ENCODE results near the gene ANKRD34A.

- TF ChIP-seq, protein P1, sequence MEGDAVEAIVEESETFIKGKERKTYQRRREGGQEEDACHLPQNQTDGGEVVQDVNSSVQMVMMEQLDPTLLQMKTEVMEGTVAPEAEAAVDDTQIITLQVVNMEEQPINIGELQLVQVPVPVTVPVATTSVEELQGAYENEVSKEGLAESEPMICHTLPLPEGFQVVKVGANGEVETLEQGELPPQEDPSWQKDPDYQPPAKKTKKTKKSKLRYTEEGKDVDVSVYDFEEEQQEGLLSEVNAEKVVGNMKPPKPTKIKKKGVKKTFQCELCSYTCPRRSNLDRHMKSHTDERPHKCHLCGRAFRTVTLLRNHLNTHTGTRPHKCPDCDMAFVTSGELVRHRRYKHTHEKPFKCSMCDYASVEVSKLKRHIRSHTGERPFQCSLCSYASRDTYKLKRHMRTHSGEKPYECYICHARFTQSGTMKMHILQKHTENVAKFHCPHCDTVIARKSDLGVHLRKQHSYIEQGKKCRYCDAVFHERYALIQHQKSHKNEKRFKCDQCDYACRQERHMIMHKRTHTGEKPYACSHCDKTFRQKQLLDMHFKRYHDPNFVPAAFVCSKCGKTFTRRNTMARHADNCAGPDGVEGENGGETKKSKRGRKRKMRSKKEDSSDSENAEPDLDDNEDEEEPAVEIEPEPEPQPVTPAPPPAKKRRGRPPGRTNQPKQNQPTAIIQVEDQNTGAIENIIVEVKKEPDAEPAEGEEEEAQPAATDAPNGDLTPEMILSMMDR (IDR thresholded peaks at IDR 0.05), result no peak
- TF ChIP-seq ZFX (IDR thresholded peaks at IDR 0.05; ENCODE audit: borderline replicate concordance), result no peak
Measured at GRCh38 chr1:145912128-145912641, 52.2 kb downstream of the ANKRD34A start.
